ENCODE results near the gene CDC20. TPM values are rescaled to one million over a fixed set of nuclear protein-coding genes. Genes with fewer than 3 reads are reported as not detected.
A peak's percentile ranks its signal among the peaks of the same experiment; 100 is the strongest.

CDC20 gene
- total RNA-seq, 1 donor from 2014 or later: 84.3 TPM

DNA sequence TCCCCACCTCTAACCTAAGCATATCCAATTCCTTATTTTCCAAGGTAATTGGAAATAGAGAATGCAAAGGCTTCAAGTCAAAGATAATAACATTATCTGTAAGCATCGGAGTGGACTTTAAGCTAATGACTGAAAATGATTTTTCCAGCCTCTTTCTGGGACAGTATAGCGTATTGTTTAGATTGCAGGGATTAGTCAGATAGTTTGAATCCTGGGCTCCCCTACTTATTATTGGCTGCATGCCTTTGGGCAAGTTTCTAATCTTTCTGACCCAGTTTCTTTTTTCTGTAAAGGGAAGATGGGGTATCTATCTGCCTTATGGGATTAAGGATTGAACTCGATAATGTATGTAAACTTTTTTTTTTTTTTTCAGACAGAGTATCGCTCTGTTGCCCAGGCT is 1.5 kb upstream of the CDC20 start:
- peaks cover 43% of the 10 kb centered on the region for H3K4me1 Mint-ChIP-seq
- H3K27me3 Mint-ChIP-seq: no peaks in the 10 kb centered on the region
- intact Hi-C loops (cut with micrococcal nuclease): loop anchor here (5.0 kb wide), 2 partner anchors 95 to 1275 kb away; partner anchors contain the start of gene HYI

DNA sequence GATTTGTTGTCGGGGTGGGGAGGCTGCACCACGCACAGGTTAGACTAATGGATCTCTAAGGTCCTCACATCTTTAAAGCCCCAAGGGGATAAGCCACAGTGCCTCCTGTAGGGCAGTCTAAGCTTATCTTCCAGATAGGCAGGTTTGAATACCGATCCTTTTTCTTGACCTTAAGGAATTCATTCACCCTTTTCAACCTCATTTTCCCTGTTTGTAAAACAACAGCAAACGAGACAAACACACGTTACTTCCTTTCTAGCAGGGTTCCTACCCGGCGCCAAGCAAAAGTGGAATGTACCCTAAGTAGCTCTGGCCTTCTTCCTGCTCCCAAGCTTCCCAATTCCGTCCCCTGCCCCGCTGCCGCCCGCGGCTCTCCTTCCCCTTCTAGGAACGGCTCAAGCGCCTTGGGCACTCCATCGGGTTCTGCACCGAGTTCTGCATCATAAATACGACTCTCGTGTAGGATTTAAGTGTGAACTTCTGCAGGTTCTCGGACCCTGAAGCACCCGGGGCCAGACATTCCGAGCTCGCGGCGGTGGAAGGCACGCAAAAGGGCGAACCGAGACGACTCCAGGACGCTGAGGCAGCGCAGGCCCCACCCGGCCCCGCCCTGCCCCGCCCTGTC is 548 bp upstream of the CDC20 start:
- intact Hi-C loops (cut with micrococcal nuclease): loop anchor here (1.0 to 5.0 kb wide), 8 partner anchors 9 to 1274 kb away; partner anchors contain the start of genes ELOVL1, HYI, MED8 and SZT2
- DNase-seq: peak; percentile 74
- H3K9me3 Mint-ChIP-seq: no peaks in the 10 kb centered on the region
- peak overlapping the region; percentile 92 for H3K27ac Mint-ChIP-seq
- H3K36me3 Mint-ChIP-seq (ENCODE audit: low read depth): peaks cover 44% of the 10 kb centered on the region
- peak overlapping the region; percentile 98 for H3K4me3 Mint-ChIP-seq
- H3K27me3 Mint-ChIP-seq: no peaks in the 10 kb centered on the region
- peaks cover 40% of the 10 kb centered on the region for H3K4me1 Mint-ChIP-seq

More for the DNA sequence above, 1.5 kb upstream of the CDC20 start:
- Mint-ChIP-seq H3K27ac (no peak overlapping the region), H3K4me3 (peak overlapping the region; percentile 98), H3K9me3 (no peaks in the 10 kb centered on the region), H3K36me3 (ENCODE audit: low read depth) (peaks cover 36% of the 10 kb centered on the region)
- DNase-seq: no peak

DNA sequence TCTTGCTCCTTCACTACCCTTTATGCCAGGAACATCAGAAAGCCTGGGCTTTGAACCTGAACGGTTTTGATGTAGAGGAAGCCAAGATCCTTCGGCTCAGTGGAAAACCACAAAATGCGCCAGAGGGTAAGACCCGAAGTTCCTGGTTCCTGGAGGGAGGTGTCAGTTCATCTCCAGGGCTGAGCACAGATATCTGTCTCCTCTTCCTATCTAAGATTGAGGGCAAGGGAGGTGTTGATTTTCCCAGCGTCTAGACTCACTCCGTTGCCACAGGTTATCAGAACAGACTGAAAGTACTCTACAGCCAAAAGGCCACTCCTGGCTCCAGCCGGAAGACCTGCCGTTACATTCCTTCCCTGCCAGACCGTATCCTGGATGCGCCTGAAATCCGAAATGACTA is 915 bp downstream of the CDC20 start:
- intact Hi-C loops (cut with micrococcal nuclease): loop anchor here (2.0 to 10.0 kb wide), 5 partner anchors 29 to 1273 kb away; partner anchors contain the start of genes ATP6V0B, B4GALT2, DPH2 and HYI

DNA sequence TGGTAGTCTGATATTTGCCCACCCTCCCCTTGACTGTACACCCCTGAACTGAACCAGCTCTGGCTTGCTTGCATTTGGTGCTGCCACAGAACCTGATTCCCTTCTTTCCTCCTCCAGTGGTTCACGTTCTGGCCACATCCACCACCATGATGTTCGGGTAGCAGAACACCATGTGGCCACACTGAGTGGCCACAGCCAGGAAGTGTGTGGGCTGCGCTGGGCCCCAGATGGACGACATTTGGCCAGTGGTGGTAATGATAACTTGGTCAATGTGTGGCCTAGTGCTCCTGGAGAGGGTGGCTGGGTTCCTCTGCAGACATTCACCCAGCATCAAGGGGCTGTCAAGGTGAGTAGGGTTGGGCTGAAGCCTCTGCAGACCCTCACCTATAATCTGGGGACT is 1.8 kb downstream of the CDC20 start:
- intact Hi-C loops (cut with micrococcal nuclease): loop anchor here (10.0 kb wide), 2 partner anchors 426 to 614 kb away; partner anchors contain the start of genes ATP6V0B, B4GALT2 and DPH2
- Mint-ChIP-seq H3K27ac (peak overlapping the region; percentile 64), H3K4me1 (peaks cover 49% of the 10 kb centered on the region), H3K27me3 (no peaks in the 10 kb centered on the region), H3K9me3 (no peaks in the 10 kb centered on the region), H3K4me3 (peak overlapping the region; percentile 98), H3K36me3 (ENCODE audit: low read depth) (peaks cover 60% of the 10 kb centered on the region)
- DNase-seq: no peak

More for the DNA sequence above, 915 bp downstream of the CDC20 start:
- Mint-ChIP-seq H3K36me3 (ENCODE audit: low read depth) (peaks cover 52% of the 10 kb centered on the region), H3K9me3 (no peaks in the 10 kb centered on the region), H3K27ac (peak overlapping the region; percentile 82), H3K4me1 (peaks cover 42% of the 10 kb centered on the region), H3K4me3 (peak overlapping the region; percentile 98), H3K27me3 (no peaks in the 10 kb centered on the region)
- peak; percentile 60 for DNase-seq

DNA sequence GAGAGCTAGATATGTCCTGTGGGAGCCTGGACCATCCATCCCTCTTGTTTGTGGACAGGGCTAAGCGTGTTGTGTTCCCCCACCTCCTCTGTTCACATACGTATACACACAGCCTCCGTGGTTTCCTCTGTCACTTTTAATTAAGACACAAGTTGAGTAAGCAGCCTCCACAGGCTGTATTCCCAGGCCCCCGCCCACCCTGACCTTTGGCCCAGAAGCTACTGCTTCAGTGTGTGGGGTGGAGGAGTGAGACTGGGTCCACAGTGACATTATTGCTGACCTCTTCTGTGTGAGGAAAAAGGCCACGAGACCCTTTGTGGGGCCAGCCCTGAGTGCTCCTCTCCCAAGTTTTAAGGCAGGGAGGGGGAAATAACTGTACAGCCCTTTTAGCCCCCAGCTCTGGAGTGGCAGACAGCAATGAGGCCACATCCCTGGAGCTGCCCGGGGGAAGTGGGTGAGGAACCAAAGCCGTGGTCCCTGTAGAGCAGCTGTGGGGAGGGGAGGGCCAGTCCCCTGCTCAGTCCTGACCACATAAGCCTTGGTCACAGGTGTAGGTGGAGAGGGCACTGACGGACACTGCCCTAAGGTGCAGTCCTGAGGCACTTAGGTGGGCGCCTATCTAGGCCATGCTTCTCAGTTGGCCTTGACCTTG is 4.6 kb downstream of the CDC20 start:
- Mint-ChIP-seq H3K4me3 (peak overlapping the region; percentile 42), H3K9me3 (no peaks in the 10 kb centered on the region), H3K27me3 (no peaks in the 10 kb centered on the region), H3K36me3 (ENCODE audit: low read depth) (peaks cover 67% of the 10 kb centered on the region), H3K4me1 (peaks cover 52% of the 10 kb centered on the region), H3K27ac (peak overlapping the region; percentile 73)
- no peak for DNase-seq
- intact Hi-C loops (cut with micrococcal nuclease): loop anchor here (10.0 kb wide), 2 partner anchors 429 to 611 kb away; partner anchors contain the start of genes ATP6V0B, B4GALT2 and DPH2

DNA sequence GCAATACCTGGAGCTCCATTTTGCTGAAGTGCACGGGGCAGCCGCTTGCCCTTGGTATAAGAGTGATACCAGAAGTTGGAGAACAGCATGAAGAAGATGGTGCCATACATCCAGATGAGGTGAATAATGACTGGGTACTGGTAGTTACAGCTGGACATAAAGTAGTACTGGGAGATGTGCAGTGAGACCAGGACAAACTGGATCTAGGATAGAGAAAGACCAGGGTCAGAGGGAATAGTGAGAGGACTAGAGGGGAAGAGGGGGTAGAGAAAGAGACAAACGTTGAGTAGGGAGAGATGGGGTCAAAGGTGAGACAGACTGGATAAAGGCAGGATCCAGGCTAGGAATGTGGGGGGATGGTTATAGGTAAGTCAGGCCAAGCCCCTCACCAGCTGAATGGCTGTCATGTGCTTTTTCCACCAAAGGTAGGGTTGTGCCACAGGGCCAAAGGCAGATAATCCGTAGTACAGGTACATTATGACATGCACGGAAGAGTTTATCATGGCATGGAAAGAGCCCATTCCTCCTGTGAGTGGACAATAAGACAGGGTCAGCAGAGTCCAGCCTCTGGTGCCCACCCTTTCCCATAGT is 5.2 kb downstream of the CDC20 start:
- no peak overlapping the region for H3K4me3 Mint-ChIP-seq
- H3K27ac Mint-ChIP-seq: no peak overlapping the region

DNA sequence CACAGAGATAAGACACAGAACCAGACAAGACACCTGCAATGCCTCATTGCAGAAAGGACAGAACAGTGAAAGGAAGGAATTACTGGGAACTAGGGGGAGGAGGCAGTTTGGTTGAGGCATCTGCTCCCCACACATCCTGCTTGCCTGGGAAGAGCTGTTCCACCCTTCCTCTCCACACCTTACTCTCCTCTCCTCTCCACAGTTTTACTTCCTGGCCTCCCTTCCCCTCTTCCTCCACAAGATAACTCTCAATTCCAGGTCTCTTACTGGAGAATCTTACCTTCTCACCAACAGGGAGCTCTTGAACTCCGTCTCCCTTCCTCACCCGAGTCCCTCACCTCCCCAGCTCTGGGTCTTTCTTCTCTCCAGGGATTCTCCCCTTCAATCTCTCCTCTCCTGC is 6.9 kb downstream of the CDC20 start:
- intact Hi-C loops (cut with micrococcal nuclease): loop anchor here (5.0 to 10.0 kb wide), 4 partner anchors 193 to 609 kb away; partner anchors contain the start of genes ATP6V0B, B4GALT2, CFAP57 and DPH2
- H3K4me3 Mint-ChIP-seq: peak overlapping the region; percentile 100
- H3K36me3 Mint-ChIP-seq (ENCODE audit: low read depth): peaks cover 58% of the 10 kb centered on the region
- no peak for DNase-seq
- H3K27me3 Mint-ChIP-seq: no peaks in the 10 kb centered on the region
- H3K27ac Mint-ChIP-seq: peak overlapping the region; percentile 90
- H3K9me3 Mint-ChIP-seq: no peaks in the 10 kb centered on the region
- peaks cover 46% of the 10 kb centered on the region for H3K4me1 Mint-ChIP-seq

More for the DNA sequence above, 5.2 kb downstream of the CDC20 start:
- intact Hi-C loops (cut with micrococcal nuclease): loop anchor here (10.0 kb wide), 2 partner anchors 429 to 611 kb away; partner anchors contain the start of genes ATP6V0B, B4GALT2 and DPH2
- no peaks in the 10 kb centered on the region for H3K27me3 Mint-ChIP-seq
- no peak for DNase-seq
- no peaks in the 10 kb centered on the region for H3K9me3 Mint-ChIP-seq
- H3K36me3 Mint-ChIP-seq (ENCODE audit: low read depth): peaks cover 67% of the 10 kb centered on the region
- peaks cover 55% of the 10 kb centered on the region for H3K4me1 Mint-ChIP-seq

DNA sequence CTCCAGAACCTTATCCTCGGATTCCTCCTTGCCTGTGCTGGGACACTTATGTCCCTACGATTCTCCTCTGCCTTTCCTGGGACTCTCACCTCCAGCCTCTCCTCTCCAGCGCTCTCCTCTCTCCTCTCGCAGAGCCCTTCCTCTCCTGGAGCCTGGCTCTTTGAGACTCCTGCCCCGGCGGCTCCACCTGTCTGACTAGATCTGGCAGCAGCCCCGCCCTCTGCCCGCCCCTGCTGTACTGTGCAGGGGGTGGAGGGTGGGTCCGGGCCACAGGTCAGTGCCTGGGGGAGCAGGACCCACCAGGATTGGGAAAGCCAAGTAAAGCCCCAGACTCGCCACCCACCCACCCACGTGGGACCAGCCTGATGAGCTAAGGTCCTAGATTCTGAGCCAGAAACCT is 7.4 kb downstream of the CDC20 start:
- H3K36me3 Mint-ChIP-seq (ENCODE audit: low read depth): peaks cover 53% of the 10 kb centered on the region
- H3K27ac Mint-ChIP-seq: peak overlapping the region; percentile 90
- DNase-seq: no peak
- peak overlapping the region; percentile 100 for H3K4me3 Mint-ChIP-seq
- intact Hi-C loops (cut with micrococcal nuclease): loop anchor here (5.0 to 10.0 kb wide), 4 partner anchors 194 to 609 kb away; partner anchors contain the start of genes ATP6V0B, B4GALT2, CFAP57 and DPH2
- no peaks in the 10 kb centered on the region for H3K9me3 Mint-ChIP-seq
- H3K27me3 Mint-ChIP-seq: no peaks in the 10 kb centered on the region
- H3K4me1 Mint-ChIP-seq: peaks cover 42% of the 10 kb centered on the region

DNA sequence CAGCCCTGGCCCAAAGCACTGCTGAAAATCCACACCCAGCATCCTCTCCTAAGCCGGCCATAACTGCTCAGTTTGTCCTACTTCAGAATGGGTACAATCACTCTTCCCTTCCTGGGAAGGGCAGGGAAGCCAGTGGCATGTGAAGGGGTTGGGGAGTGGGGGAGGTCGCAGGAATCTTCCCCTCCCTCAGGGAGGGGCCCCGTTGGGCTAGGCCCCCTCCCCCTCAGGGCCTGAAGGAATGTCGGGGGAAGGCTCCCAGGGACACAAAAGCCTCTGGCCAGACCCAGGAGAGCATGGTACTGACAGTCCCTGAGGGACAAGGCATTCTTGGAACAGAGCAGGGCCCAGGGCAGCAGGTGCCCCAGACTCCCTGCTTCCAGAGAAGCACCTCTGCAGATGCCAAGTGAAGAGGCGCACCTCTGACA is 7.8 kb downstream of the CDC20 start:
- peaks cover 38% of the 10 kb centered on the region for H3K4me1 Mint-ChIP-seq
- intact Hi-C loops (cut with micrococcal nuclease): loop anchor here (5.0 to 10.0 kb wide), 4 partner anchors 194 to 608 kb away; partner anchors contain the start of genes ATP6V0B, B4GALT2, CFAP57 and DPH2

DNA sequence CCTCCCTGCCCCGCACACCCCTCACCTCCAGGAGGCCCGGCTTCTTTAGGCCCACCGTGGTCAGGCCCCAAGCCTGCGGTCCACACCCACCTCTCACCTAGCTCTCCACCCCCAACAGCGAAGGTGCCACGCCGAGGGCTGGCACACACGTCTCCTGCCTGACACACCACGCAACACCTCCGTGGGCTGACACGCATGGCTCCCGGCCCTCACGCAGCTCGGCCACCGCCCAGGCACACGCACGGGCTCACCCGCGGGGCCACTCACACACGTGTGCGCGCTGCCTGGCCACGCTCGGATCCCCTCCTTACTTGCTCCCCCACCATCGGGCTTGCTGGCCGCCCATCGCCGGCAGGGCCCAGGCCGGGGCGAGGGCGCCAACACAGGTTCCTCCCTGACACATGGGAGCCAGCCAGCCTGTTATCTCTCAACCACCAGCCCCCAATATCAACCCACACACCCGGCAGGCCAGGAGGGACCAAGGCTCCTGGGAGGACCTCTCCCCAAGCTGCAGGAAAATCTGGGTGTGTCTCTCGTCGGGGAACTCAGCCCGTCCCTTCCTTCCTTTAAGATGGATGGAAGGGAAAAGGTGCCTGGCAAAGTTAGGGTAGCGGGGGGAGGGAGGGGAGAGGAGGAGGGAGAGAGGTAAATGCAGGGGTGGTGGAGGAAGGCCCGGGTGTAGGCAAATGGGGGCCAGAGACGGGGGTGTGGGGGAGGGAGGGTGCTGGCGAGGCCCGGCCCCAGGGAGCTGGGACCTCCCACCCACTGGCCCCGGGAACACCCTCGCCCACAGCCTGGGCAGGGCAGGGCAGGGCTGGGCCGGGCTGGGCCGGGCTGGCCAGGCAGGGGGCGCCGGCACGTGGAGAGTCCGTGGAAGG is 8.5 kb downstream of the CDC20 start:
- peaks cover 32% of the 10 kb centered on the region for H3K4me1 Mint-ChIP-seq
- intact Hi-C loops (cut with micrococcal nuclease): loop anchor here (5.0 to 10.0 kb wide), 4 partner anchors 195 to 608 kb away; partner anchors contain the start of genes ATP6V0B, B4GALT2, CFAP57 and DPH2

More for the DNA sequence above, 7.8 kb downstream of the CDC20 start:
- Mint-ChIP-seq H3K27me3 (no peaks in the 10 kb centered on the region), H3K36me3 (ENCODE audit: low read depth) (peaks cover 49% of the 10 kb centered on the region), H3K4me3 (peak overlapping the region; percentile 100), H3K9me3 (no peaks in the 10 kb centered on the region), H3K27ac (peak overlapping the region; percentile 90)
- DNase-seq: no peak

DNA sequence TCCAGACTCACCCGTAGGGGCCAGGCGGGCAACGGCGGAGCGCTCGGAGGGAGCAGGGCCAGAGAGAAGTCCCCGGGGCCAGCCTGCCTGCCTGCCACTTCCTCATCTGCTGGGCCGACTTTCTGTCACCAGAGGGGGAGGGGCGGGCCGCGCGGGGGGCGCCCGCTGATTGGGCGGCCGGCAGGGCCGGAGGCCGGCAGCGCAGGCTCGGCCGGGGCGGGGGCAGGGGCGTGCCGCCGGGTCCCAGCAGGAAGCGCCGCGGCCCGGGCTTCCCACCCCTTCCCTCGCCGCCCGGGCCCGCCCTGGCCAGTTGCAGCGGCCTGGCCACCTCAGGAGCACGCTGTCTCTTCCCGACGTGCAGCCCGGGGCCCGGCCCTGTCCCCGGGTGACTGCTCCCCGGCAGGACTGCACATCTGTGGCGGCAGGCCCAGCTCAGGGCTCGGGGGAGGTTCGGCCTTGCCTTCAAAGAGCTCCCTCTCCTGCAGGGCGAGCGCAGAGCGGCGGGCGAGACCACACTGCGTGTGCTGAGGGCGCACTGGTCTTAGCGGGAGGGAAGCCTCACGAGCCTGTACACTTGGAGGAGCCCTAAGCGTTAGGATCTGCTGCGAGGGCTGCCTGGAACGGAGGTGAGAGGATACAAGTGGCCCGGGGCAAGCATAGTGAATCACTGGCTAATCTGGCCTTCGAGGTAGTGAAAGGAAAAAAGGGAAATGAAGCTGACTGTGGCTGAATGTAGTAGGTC is 9.3 kb downstream of the CDC20 start, which contains the start of gene ELOVL1:
Gene ELOVL1 (minus strand): TSS at position 108 of the 742 bp plus-strand sequence. CDS start 2,402 bp downstream, outside the sequence.
- intact Hi-C loops (cut with micrococcal nuclease): loop anchor here (1.0 to 10.0 kb wide), 7 partner anchors 10 to 607 kb away; partner anchors contain the start of genes ATP6V0B, B4GALT2, CDC20 and CFAP57
- no peaks in the 10 kb centered on the region for H3K9me3 Mint-ChIP-seq
- H3K4me1 Mint-ChIP-seq: peaks cover 30% of the 10 kb centered on the region
- H3K36me3 Mint-ChIP-seq (ENCODE audit: low read depth): peaks cover 37% of the 10 kb centered on the region
- no peaks in the 10 kb centered on the region for H3K27me3 Mint-ChIP-seq
- peak within 1 kb of the TSS; percentile 100 for H3K4me3 Mint-ChIP-seq
- peak within 1 kb of the TSS; percentile 96 for H3K27ac Mint-ChIP-seq
- peak; percentile 96 for DNase-seq

More for the DNA sequence above, 8.5 kb downstream of the CDC20 start:
- Mint-ChIP-seq H3K27me3 (no peaks in the 10 kb centered on the region), H3K36me3 (ENCODE audit: low read depth) (peaks cover 43% of the 10 kb centered on the region), H3K9me3 (no peaks in the 10 kb centered on the region), H3K4me3 (peak overlapping the region; percentile 100), H3K27ac (peak overlapping the region; percentile 90)
- DNase-seq: peak; percentile 74

DNA sequence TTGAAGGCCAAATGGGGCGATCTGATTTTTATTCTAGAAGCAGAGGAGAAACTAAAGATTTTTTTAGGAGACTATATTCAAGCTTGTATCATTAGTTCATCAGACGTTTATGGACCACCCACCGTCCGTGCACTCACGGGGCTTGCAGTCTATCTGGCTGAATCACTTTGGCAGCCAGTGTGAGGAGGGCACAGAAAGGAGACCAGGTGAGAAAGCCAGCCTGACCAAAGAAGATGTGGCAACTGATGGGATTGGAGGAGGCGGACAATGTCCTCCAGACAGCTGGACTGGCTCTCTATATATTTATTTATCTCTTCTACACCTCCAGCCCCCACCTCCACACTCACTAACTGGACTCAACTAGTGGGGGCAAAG is 9.9 kb downstream of the CDC20 start:
- DNase-seq: no peak
- Mint-ChIP-seq H3K9me3 (no peaks in the 10 kb centered on the region), H3K4me3 (peak overlapping the region; percentile 100), H3K27me3 (no peaks in the 10 kb centered on the region), H3K27ac (peak overlapping the region; percentile 96), H3K36me3 (ENCODE audit: low read depth) (peaks cover 34% of the 10 kb centered on the region), H3K4me1 (peaks cover 28% of the 10 kb centered on the region)
- intact Hi-C loops (cut with micrococcal nuclease): loop anchor here (1.0 to 10.0 kb wide), 7 partner anchors 10 to 606 kb away; partner anchors contain the start of genes ATP6V0B, B4GALT2, CDC20 and CFAP57

All from activated CD4-positive, alpha-beta T cell treated with anti-CD3 and anti-CD28 coated beads, Interleukin-2, amount 10 ng/mL, durations not matched to agents 24 days and 14 days (primary cell).